Thyroid gland (tissue), 4 donors: Measurements from ENCODE around the gene SLC35A4. TPM values are rescaled to one million over a fixed set of nuclear protein-coding genes. Genes with fewer than 3 reads are reported as not detected.
A peak's percentile ranks its signal among the peaks of the same experiment; 100 is the strongest.
"Not testable (repeated sequence)": the region's sequence is repeated elsewhere in the genome, so short reads cannot be mapped to it uniquely, and the experiment has no call there.

ENCODE experiments used
- DNase-seq, 2 donors: peaks; one replicate each; pipeline ENCODE4 v3.0.0-alpha.2; 2019
- H3K27ac ChIP-seq, 3 donors: fragments of 200-600 bp; sonication (generic); 1 replicate in 2 of 3; 2 replicates in 1 of 3; pipeline ENCODE4 v1.5.1; 2016 to 2019; ENCODE audit warnings: mild to moderate bottlenecking in 1 of 3, moderate library complexity in 1 of 3
- H3K27me3 ChIP-seq: fragments of 200-600 bp; sonication (generic); one replicate; pipeline ENCODE4 v1.5.1; 2019
- H3K36me3 ChIP-seq, 2 donors: fragments of 200-600 bp; sonication (generic); one replicate each; pipeline ENCODE4 v1.5.1; 2016 to 2019
- H3K4me1 ChIP-seq, 2 donors: fragments of 200-600 bp; sonication (generic); one replicate each; pipeline ENCODE4 v1.5.1; 2017 to 2019
- H3K4me3 ChIP-seq, 3 donors: fragments of 200-600 bp; sonication (generic); replicated peaks in 1 of 3; 1 replicate in 2 of 3; 2 replicates in 1 of 3; pipeline ENCODE4 v1.5.1; 2016; ENCODE audit warnings: mild to moderate bottlenecking in 1 of 3
- H3K9me3 ChIP-seq: fragments of 200-600 bp; sonication (generic); one replicate; pipeline ENCODE4 v1.5.1; 2017
- CTCF ChIP-seq, 6 experiments: fragments of 200-600 bp in 3 of 6; fragments of 450-650 bp in 3 of 6; sonication (generic) in 3 of 6; IDR thresholded peaks; one replicate each; pipeline ENCODE4 v1.5.1; 2016 to 2019; ENCODE audit warnings: antibody characterized with exemption in 6 of 6, mild to moderate bottlenecking in 2 of 6, inconsistent platforms in 1 of 6, moderate library complexity in 1 of 6
- POLR2A ChIP-seq, 2 donors: fragments of 450-650 bp; IDR thresholded peaks; one replicate each; pipeline ENCODE4 v1.6.1; 2017; ENCODE audit warnings: antibody characterized with exemption in 2 of 2, mild to moderate bottlenecking in 2 of 2, moderate library complexity in 1 of 2
- WGBS, 2 donors: methylation state at CpG; one replicate each; pipeline ENCODE4 v1.1.5; 2017; 5-methylcytosine and 5-hydroxymethylcytosine counted together
- intact Hi-C: fragments of 100-400 bp; cut with DNase I; formaldehyde crosslinking; loops from one replicate; pipeline ENCODE4 v1.15.1; 2023
- total RNA-seq, 4 donors: library from RNA; depleted of rRNA; stranded (reverse); fragments of >200 nt; gene quantifications; one replicate each; pipeline ENCODE4 v1.2.3, GENCODE V29; 2016

Gene SLC35A4
- total RNA-seq, 4 donors from 2014 or later = 64.2 to 114 (median 74.0) TPM

- intact Hi-C loops = no loop called here
- Histone ChIP-seq H3K4me3 (no peak overlapping the region), H3K27me3 (no peaks in the 10 kb centered on the region), H3K27ac (no peak overlapping the region), H3K9me3 (no peaks in the 10 kb centered on the region), H3K36me3 (no peaks in the 10 kb centered on the region), H3K4me1 (peaks cover 18 to 23% of the 10 kb centered on the region in 2 donors)
- TF ChIP-seq CTCF (IDR thresholded peaks at IDR 0.05) (no peak), POLR2A (IDR thresholded peaks at IDR 0.05) (no peak)
- WGBS, 2 donors = 72 to 74% methylated on average over 4 to 5 of the region's 5 CpGs
- no peak for DNase-seq
Measured at GRCh38 chr5:140591747-140592372, 27.2 kb downstream of the SLC35A4 start.

GRCh38 chr5:140593070-140593469 is 28.4 kb downstream of the SLC35A4 start:
- H3K27ac ChIP-seq, intact Hi-C loops, H3K4me3 ChIP-seq, H3K9me3 ChIP-seq, H3K27me3 ChIP-seq, H3K36me3 ChIP-seq: not testable (repeated sequence)
- 40 to 47% methylated on average over 7 to 12 of the region's 14 CpGs for WGBS, 2 donors
- peaks cover 21 to 28% of the 10 kb centered on the region in 2 donors for H3K4me1 ChIP-seq
- peak in 1 of 2 donors; percentile 27 for DNase-seq

- WGBS, 2 donors = no CpG with 5 or more reads among the region's 6 CpGs
- TF ChIP-seq POLR2A (IDR thresholded peaks at IDR 0.05) = no peak
- no peak for TF ChIP-seq CTCF (IDR thresholded peaks at IDR 0.05)
- Histone ChIP-seq H3K27me3 (no peaks in the 10 kb centered on the region), H3K27ac (peak overlapping the region in 1 of 3 donors; percentile 90), H3K4me3 (no peak overlapping the region), H3K4me1 (peaks cover 21 to 28% of the 10 kb centered on the region in 2 donors), H3K36me3 (no peaks in the 10 kb centered on the region), H3K9me3 (no peaks in the 10 kb centered on the region)
- DNase-seq = peak; percentile 17 to 37
- intact Hi-C loops = no loop called here
Measured at GRCh38 chr5:140594169-140594568, 29.5 kb downstream of the SLC35A4 start.

GRCh38 chr5:140595538-140596300 is 31.1 kb downstream of the SLC35A4 start:
- TF ChIP-seq POLR2A (IDR thresholded peaks at IDR 0.05) = no peak
- no peak for TF ChIP-seq CTCF (IDR thresholded peaks at IDR 0.05)
- peak overlapping the region; percentile 80 to 90 (median 85) for H3K27ac ChIP-seq

GRCh38 chr5:140596321-140596741 is 31.7 kb downstream of the SLC35A4 start:
- H3K4me1 ChIP-seq = peaks cover 21 to 28% of the 10 kb centered on the region in 2 donors
- no peaks in the 10 kb centered on the region for H3K9me3 ChIP-seq
- peak overlapping the region; percentile 80 to 90 (median 85) for H3K27ac ChIP-seq
- no peaks in the 10 kb centered on the region for H3K36me3 ChIP-seq
- intact Hi-C loops = no loop called here
- WGBS, 2 donors = 6 to 60% methylated on average over 1 of the region's 1 CpG
- no peaks in the 10 kb centered on the region for H3K27me3 ChIP-seq
- no peak overlapping the region for H3K4me3 ChIP-seq
- DNase-seq = peak; percentile 77 to 84
- TF ChIP-seq POLR2A (IDR thresholded peaks at IDR 0.05) (peak in 1 of 2 donors; percentile 60), CTCF (IDR thresholded peaks at IDR 0.05) (no peak)

More at GRCh38 chr5:140595538-140596300, 31.1 kb downstream of the SLC35A4 start:
- DNase-seq = peak; percentile 65 to 69
- no peak overlapping the region for H3K4me3 ChIP-seq
- intact Hi-C loops = no loop called here
- no peaks in the 10 kb centered on the region for H3K9me3 ChIP-seq
- H3K4me1 ChIP-seq = peaks cover 21 to 28% of the 10 kb centered on the region in 2 donors
- H3K27me3 ChIP-seq = no peaks in the 10 kb centered on the region
- H3K36me3 ChIP-seq = no peaks in the 10 kb centered on the region
- WGBS, 2 donors = 46 to 51% methylated on average over 5 of the region's 5 CpGs
